Mucosa of descending colon (tissue), 3 donors: ENCODE data around the gene TEAD1. TPM values are rescaled to one million over a fixed set of nuclear protein-coding genes. Genes with fewer than 3 reads are reported as not detected.

Source experiments
- ATAC-seq: fragments of 200-7000 bp; cut with Tn5 transposase; one replicate; pipeline ENCODE4 v1.9.1; 2020; ENCODE audit warnings: mild to moderate bottlenecking, moderate library complexity
- DNase-seq, 3 donors: peaks; one replicate each; pipeline ENCODE4 v3.0.0-alpha.2; 2020
- H3K36me3 ChIP-seq: fragments of 200-600 bp; one replicate; pipeline ENCODE4 v1.8.0; 2021; ENCODE audit warnings: low read depth, mild to moderate bottlenecking
- H3K4me1 ChIP-seq: fragments of 200-600 bp; one replicate; pipeline ENCODE4 v1.8.0; 2021; ENCODE audit warnings: low read depth, mild to moderate bottlenecking
- H3K4me3 ChIP-seq: fragments of 200-600 bp; one replicate; pipeline ENCODE4 v1.8.0; 2021; ENCODE audit warnings: mild to moderate bottlenecking
- H3K9me3 ChIP-seq: fragments of 200-600 bp; one replicate; pipeline ENCODE4 v1.8.0; 2021; ENCODE audit warnings: mild to moderate bottlenecking
- intact Hi-C, 2 donors: fragments of 100-400 bp; cut with DNase I in 1 of 2; cut with micrococcal nuclease in 1 of 2; formaldehyde crosslinking; loops; one replicate each; pipeline versions ENCODE4 v1.11.0 to v1.11.1; 2022; cut with DNase I, micrococcal nuclease
- total RNA-seq, 3 donors: library from RNA; stranded (reverse); fragmentation: NEBNext Ultra II Directional in 2 of 3; extraction: Animal tissue kit (Norgen Biotek cat#: 25700) in 2 of 3; gene quantifications; one replicate each; pipeline versions ENCODE4 v1.2.1 to v1.2.4, GENCODE V29; 2021 to 2023
- TF ChIP-seq, protein P1 (sequence below): fragments of 200-600 bp; IDR thresholded peaks from one replicate; pipeline ENCODE4 v1.8.0; 2022; ENCODE audit warnings: antibody characterized with exemption, mild to moderate bottlenecking
- donor health status: DM: no; HTN: no; CAD: no; lungs with moderate emphysema.
- donor health status: DM: no; HTN: no; CAD: no.
- donor health status: DM: no; HTN: yes; CAD: no.

The TEAD1 gene
- total RNA-seq, 3 donors from 2014 or later = 33.2 to 196 (median 41.1) TPM

DNA sequence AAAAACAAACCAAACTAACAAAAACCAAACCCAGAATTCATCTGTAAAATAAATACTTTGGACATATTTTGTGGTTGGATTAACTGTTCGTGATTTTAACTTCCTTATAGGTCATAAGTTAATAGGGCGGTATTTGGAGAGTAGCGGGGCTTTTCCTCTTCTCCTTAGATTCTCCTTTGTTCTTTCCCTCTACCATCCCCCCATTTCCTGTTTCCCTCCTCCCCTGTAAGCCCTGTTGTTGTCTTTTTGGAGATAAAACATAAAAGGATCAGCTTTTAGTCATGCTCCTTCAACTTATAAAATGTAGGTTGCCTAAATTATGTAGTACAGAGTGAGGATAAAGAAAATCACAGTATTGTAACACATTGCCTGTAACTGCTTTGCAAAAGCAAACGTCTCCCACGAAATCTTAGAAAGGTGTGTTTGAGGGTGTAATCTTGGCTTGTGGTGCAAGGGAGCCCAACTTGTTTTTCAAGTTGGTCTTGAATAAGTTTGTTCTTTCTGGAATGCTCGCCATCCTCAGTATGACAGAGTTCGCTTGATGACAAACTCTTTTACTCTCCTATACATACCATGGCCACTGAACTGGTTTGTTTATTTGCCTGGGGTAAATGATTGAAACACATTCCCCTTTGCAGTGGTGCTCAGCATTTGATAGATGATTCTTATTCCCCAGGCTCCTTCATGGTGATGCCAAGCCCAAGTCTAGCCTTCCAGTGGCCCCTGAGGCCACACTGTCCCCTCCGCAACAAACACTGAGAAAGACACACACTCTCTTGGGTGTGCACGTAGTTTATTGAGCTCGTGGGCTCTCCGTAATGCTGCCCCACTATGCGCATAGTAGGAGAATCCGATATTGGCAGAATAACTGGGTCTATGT, 49.4 kb downstream of the TEAD1 start:
- Histone ChIP-seq H3K4me3 (no peak overlapping the region), H3K4me1 (peaks cover 36% of the 10 kb centered on the region), H3K9me3 (no peaks in the 10 kb centered on the region), H3K36me3 (no peaks in the 10 kb centered on the region)
- peak in 1 of 3 donors; percentile 44 for DNase-seq
- TF ChIP-seq, protein P1, sequence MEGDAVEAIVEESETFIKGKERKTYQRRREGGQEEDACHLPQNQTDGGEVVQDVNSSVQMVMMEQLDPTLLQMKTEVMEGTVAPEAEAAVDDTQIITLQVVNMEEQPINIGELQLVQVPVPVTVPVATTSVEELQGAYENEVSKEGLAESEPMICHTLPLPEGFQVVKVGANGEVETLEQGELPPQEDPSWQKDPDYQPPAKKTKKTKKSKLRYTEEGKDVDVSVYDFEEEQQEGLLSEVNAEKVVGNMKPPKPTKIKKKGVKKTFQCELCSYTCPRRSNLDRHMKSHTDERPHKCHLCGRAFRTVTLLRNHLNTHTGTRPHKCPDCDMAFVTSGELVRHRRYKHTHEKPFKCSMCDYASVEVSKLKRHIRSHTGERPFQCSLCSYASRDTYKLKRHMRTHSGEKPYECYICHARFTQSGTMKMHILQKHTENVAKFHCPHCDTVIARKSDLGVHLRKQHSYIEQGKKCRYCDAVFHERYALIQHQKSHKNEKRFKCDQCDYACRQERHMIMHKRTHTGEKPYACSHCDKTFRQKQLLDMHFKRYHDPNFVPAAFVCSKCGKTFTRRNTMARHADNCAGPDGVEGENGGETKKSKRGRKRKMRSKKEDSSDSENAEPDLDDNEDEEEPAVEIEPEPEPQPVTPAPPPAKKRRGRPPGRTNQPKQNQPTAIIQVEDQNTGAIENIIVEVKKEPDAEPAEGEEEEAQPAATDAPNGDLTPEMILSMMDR = no peak
- ATAC-seq = peak; percentile 62
- intact Hi-C loops = no loop called here

DNA sequence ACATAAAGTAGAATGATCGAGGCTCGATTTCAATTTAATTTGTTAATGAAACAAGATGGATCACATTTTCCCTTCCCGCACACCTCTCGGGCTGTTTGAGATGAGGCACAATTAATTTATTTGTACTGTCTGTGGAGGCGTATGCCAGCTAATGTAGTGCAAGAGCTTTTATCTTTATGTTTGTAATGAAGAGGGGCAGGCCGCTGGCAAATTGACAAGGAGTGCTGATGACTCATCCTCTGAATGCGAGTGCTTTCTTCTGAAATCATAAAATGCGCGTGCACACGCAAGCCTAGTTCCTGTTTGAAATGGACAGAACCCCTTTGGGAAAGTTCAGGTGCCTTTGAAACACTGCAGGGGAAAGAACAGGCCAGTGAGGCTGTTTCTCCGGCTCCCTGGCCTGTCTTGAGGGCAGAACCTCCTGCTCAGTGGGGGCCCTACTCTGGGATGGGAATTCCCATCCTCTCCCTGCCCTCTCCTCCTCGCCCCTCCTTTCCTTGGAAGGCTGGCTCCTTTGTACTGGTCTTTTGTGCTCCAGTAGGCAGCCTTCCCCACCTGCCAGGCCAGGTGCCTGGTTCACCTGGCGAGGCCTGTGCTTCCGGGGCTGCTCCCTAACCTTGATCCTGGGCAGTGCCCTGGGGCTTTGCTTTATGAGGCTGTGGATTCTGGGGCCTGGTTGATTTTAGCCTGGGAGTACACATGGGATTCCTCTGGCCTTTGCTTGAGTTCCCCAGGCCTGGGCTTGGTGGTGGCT, 50.3 kb downstream of the TEAD1 start:
- intact Hi-C loops = no loop called here
- H3K9me3 ChIP-seq = no peaks in the 10 kb centered on the region
- peaks cover 36% of the 10 kb centered on the region for H3K4me1 ChIP-seq
- TF ChIP-seq, protein P1 = no peak
- peak; percentile 87 for ATAC-seq
- DNase-seq = peak; percentile 80 to 95 (median 84)
- no peaks in the 10 kb centered on the region for H3K36me3 ChIP-seq
- no peak overlapping the region for H3K4me3 ChIP-seq

DNA sequence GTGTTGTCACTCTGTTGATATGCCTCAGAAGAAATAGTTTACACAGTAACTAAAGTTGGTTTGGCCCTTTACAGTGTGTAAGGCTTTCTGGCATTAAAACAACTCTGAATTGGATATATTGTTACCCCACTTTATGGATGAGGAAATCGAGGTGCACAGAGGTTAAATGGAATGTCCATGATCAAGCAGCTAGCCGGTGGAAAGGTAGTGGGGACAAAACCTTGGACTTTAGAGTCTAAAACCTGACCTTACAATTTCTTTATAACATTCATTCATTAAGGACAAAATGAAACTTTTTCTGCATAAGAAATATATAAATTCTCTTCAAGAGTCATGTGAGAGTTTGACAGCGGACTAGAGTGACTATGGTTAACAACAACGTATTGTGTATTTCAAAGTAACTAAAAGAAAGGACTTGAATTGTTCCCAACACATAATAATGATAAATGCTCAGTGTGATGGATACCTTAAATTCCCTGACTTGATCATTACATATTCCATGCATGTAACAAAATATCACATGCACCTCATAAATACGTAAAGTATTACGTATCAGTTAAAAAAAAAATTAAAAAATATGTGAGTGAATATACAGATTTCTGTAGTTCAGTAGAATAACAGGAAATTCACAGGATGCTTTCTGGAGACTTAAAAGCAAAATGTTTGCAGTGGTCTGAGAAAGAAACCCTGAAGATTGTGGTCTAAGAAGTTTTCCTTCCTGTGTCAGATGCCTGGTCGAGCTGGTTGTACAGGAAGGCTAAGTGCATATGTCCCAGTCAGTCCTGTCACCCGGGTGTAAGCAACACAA, 51.0 kb downstream of the TEAD1 start:
- ATAC-seq (no peak), DNase-seq (no peak)
- TF ChIP-seq, protein P1 = no peak
- no peaks in the 10 kb centered on the region for H3K36me3 ChIP-seq
- H3K4me1 ChIP-seq = peaks cover 36% of the 10 kb centered on the region
- intact Hi-C loops = no loop called here
- H3K9me3 ChIP-seq = no peaks in the 10 kb centered on the region
- no peak overlapping the region for H3K4me3 ChIP-seq

DNA sequence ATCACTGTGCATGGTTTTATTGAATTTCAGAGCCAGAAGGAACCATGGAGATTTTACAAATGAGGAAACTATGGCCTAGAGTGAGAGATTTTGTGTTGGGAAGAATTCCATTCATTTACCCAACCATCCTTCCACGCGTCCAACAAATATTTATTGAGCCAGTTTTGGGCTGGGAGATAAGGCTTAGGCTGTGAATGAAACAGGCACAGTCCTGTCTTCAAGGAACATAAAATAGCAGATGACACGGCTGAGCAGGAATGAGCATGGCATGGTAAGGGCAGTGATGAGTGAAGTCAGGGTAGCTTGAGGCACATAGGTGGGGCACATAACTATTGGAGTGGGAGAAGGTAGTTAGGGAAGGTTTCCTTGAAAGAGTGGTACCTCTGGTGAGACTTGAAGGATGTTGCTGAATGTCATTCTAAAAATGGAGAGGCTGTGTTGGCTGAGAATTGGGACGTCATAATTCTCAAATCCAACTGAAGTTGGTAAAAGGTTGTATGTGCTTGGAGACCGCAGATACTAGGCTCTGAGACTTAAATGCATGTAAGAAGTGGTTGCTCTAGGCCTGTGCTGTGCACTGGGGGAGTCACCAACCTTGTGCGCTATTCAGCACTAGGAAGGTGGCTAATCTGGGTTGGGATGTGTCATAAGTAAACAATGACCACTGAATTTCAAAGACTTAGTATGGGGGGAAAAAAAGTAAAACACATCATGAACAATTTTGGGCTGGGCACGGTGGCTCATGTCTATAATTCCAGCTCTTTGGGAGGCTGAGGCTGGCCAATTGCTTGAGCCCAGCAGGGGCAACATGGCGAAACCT, 51.9 kb downstream of the TEAD1 start:
- Histone ChIP-seq H3K9me3 (no peaks in the 10 kb centered on the region), H3K36me3 (no peaks in the 10 kb centered on the region), H3K4me1 (peaks cover 36% of the 10 kb centered on the region), H3K4me3 (no peak overlapping the region)
- DNase-seq (no peak), ATAC-seq (no peak)
- TF ChIP-seq, protein P1 = no peak
- intact Hi-C loops = no loop called here
